IMR-90 (cell line): ENCODE results near the gene SIK2. TPM values are rescaled to one million over a fixed set of nuclear protein-coding genes. Genes with fewer than 3 reads are reported as not detected.

Experiments
- ATAC-seq: fragments of 200-7000 bp; cut with Tn5 transposase; 2 replicates; pipeline ENCODE4 v1.9.1; 2020; ENCODE audit warnings: low read depth, mild to moderate bottlenecking, moderate library complexity
- BruUV-seq: library from RNA; stranded (reverse); fragments of 400-500 nt; replicated peaks from 2 replicates; lab custom pipeline; 2021; lab: Mats Ljungman, UMichigan
- CTCF ChIA-PET: fragments of 300-600 bp; formaldehyde crosslinking; extraction: SDS; loops from one replicate; lab custom pipeline; 2021; ENCODE audit warnings: antibody characterized with exemption; lab: Yijun Ruan, JAX
- POLR2A ChIA-PET: fragments of 300-600 bp; sonication (Branson Sonifier 250); formaldehyde crosslinking; loops from one replicate; lab custom pipeline; 2022; ENCODE audit warnings: antibody characterized with exemption; ENCODE audit not compliant: unreplicated experiment; lab: Charles Lee
- DNase-seq: peaks from one replicate; pipeline ENCODE4 v3.0.0; 2013
- H2AFZ ChIP-seq: replicated peaks from 2 replicates; pipeline ENCODE3; 2013; ENCODE audit warnings: low read length, mild to moderate bottlenecking; ENCODE audit not compliant: poor library complexity
- H2AK5ac ChIP-seq: 2 replicates; pipeline ENCODE4 v1.6.1; 2013; ENCODE audit warnings: low read depth, low read length, inconsistent platforms
- H2AK9ac ChIP-seq: replicated peaks from 2 replicates; pipeline ENCODE3; 2013; ENCODE audit warnings: mild to moderate bottlenecking, low read depth, low read length, moderate library complexity; ENCODE audit not compliant: poor library complexity
- H2BK120ac ChIP-seq: 2 replicates; pipeline ENCODE4 v1.6.1; 2013; ENCODE audit warnings: low read depth, low read length, inconsistent platforms
- H2BK15ac ChIP-seq: 3 replicates; pipeline ENCODE4 v1.6.1; 2013; ENCODE audit warnings: low read depth, low read length, inconsistent platforms
- H2BK20ac ChIP-seq: 2 replicates; pipeline ENCODE4 v1.6.1; 2013; ENCODE audit warnings: low read depth, mild to moderate bottlenecking, inconsistent platforms, low read length, moderate library complexity
- H2BK5ac ChIP-seq: 2 replicates; pipeline ENCODE4 v1.6.1; 2013; ENCODE audit warnings: mild to moderate bottlenecking, low read depth, low read length, inconsistent platforms; ENCODE audit not compliant: poor library complexity, severe bottlenecking
- H3K14ac ChIP-seq: replicated peaks from 2 replicates; pipeline ENCODE4 v1.6.1; 2013; ENCODE audit warnings: low read depth, low read length, inconsistent platforms
- H3K18ac ChIP-seq: 2 replicates; pipeline ENCODE4 v1.6.1; 2013; ENCODE audit warnings: low read depth, low read length, control low read depth
- H3K23ac ChIP-seq: 2 replicates; pipeline ENCODE4 v1.6.1; 2013; ENCODE audit warnings: low read depth, low read length, inconsistent platforms
- H3K27ac ChIP-seq: 2 replicates; pipeline ENCODE4 v1.5.1; 2013; ENCODE audit warnings: mild to moderate bottlenecking, control low read depth, low read length; ENCODE audit not compliant: insufficient read depth
- H3K27me3 ChIP-seq: 2 replicates; pipeline ENCODE4 v1.6.1; 2013; ENCODE audit warnings: low read length; ENCODE audit not compliant: control insufficient read depth, insufficient read depth
- H3K36me3 ChIP-seq: 2 replicates; pipeline ENCODE4 v1.6.1; 2013; ENCODE audit warnings: low read length, mixed read lengths; ENCODE audit not compliant: control insufficient read depth, insufficient read depth
- H3K4ac ChIP-seq: 2 replicates; pipeline ENCODE4 v1.6.1; 2013; ENCODE audit warnings: low read depth, low read length, inconsistent platforms
- H3K4me1 ChIP-seq: 2 replicates; pipeline ENCODE4 v1.6.1; 2013; ENCODE audit warnings: low read length, mixed read lengths; ENCODE audit not compliant: control insufficient read depth, insufficient read depth
- H3K4me2 ChIP-seq: 2 replicates; pipeline ENCODE4 v1.6.1; 2013; ENCODE audit warnings: low read depth, mild to moderate bottlenecking, control low read depth, low read length, moderate library complexity
- H3K4me3 ChIP-seq: 2 replicates; pipeline ENCODE4 v1.5.1; 2013; ENCODE audit warnings: low read depth, mild to moderate bottlenecking, control low read depth, low read length, moderate library complexity; ENCODE audit not compliant: insufficient read depth
- H3K56ac ChIP-seq: 2 replicates; pipeline ENCODE4 v1.6.1; 2013; ENCODE audit warnings: low read length, inconsistent platforms; ENCODE audit not compliant: insufficient read depth; ENCODE audit errors: extremely low read depth
- H3K79me1 ChIP-seq, 2 experiments: 2 replicates each; pipeline ENCODE4 v1.6.1; 2013; ENCODE audit warnings: low read length in 2 of 2, inconsistent platforms in 1 of 2, low read depth in 1 of 2
- H3K9ac ChIP-seq: 2 replicates; pipeline ENCODE4 v1.6.1; 2013; ENCODE audit warnings: low read depth, low read length, control low read depth
- H3K9me1 ChIP-seq: 2 replicates; pipeline ENCODE4 v1.6.1; 2013; ENCODE audit warnings: low read length, inconsistent platforms; ENCODE audit not compliant: insufficient read depth
- H3K9me3 ChIP-seq: 2 replicates; pipeline ENCODE4 v1.6.1; 2013; ENCODE audit warnings: low read length; ENCODE audit not compliant: control insufficient read depth, insufficient read depth
- H4K20me1 ChIP-seq: 2 replicates; pipeline ENCODE4 v1.6.1; 2013; ENCODE audit warnings: low read length, inconsistent platforms; ENCODE audit not compliant: insufficient read depth
- H4K5ac ChIP-seq: 2 replicates; pipeline ENCODE4 v1.6.1; 2013; ENCODE audit warnings: mild to moderate bottlenecking, low read depth, low read length, control low read depth
- H4K8ac ChIP-seq, 2 experiments: 2 replicates each; pipeline ENCODE4 v1.6.1; 2013; ENCODE audit warnings: low read depth in 2 of 2, low read length in 2 of 2, control low read depth in 1 of 2, inconsistent platforms in 1 of 2
- H4K91ac ChIP-seq: 2 replicates; pipeline ENCODE4 v1.6.1; 2013; ENCODE audit warnings: low read depth, low read length, inconsistent platforms; ENCODE audit not compliant: insufficient read depth
- USF2 ChIP-seq: fragments of 150-350 bp; IDR thresholded peaks from 2 replicates; pipeline ENCODE4 v1.6.1; 2017; ENCODE audit warnings: mild to moderate bottlenecking, antibody characterized with exemption, low read length, low read depth
- WGBS, 2 experiments: methylation state at CpG; one replicate each; pipeline versions ENCODE4 v1.1.5 to v1.1.7; 2013; ENCODE audit warnings: missing lambda C conversion rate in 2 of 2; ENCODE audit not compliant: insufficient read length in 1 of 2; ENCODE audit errors: extremely low coverage in 2 of 2; 5-methylcytosine and 5-hydroxymethylcytosine counted together
- dilution Hi-C: fragments of 300-500 bp; cut with HindIII; formaldehyde crosslinking; loops from one replicate; pipeline ENCODE4 v1.14.3; 2018; ENCODE audit warnings: low sequenced_read_pairs; ENCODE audit not compliant: unreplicated experiment
- in situ Hi-C: fragments of 300-500 bp; cut with MboI; formaldehyde crosslinking; loops from 3 replicates; pipeline ENCODE4 v1.14.3; 2019; ENCODE audit warnings: low sequenced_read_pairs, inconsistent platforms, mixed read lengths
- intact Hi-C: fragments of 100-400 bp; cut with micrococcal nuclease; formaldehyde crosslinking; loops from 2 replicates; pipeline ENCODE4 v1.10.0; 2022
- polyA plus RNA-seq, 3 experiments: library from polyadenylated mRNA; depleted of rRNA; stranded (reverse); fragments of >200 nt; gene quantifications; 2 replicates each; pipeline ENCODE4 v1.2.3, GENCODE V29; 2012; ENCODE audit warnings: low replicate concordance in 1 of 3
- total RNA-seq: library from RNA; depleted of rRNA; stranded (reverse); fragments of >200 nt; gene quantifications from 2 replicates; pipeline ENCODE4 v1.2.3, GENCODE V29; 2012

The SIK2 gene
- total and polyA plus RNA-seq, 2 of the 4 experiments (the other 2 are of a cell fraction): 7.9 to 10.4 TPM

GRCh38 chr11:111639226-111639925 lies 37.1 kb downstream of the SIK2 start:
- Histone ChIP-seq H2AK5ac (no peak overlapping the region), H3K9me1 (peaks cover 3% of the 10 kb centered on the region), H3K9ac (no peak overlapping the region), H2AFZ (no peak overlapping the region), H3K4me1 (peaks cover 2% of the 10 kb centered on the region), H2BK20ac (no peak overlapping the region), H4K8ac (no peak overlapping the region), H3K23ac (no peak overlapping the region), H3K36me3 (peaks cover 5% of the 10 kb centered on the region; the same call in 1 of the 2 replicates), H4K91ac (no peak overlapping the region), H3K18ac (no peak overlapping the region), H3K27me3 (no peaks in the 10 kb centered on the region), H2BK120ac (no peak overlapping the region), H2AK9ac (no peak overlapping the region), H3K79me1 (peaks cover 31 to 52% of the 10 kb centered on the region in 2 experiments), H3K27ac (no peak overlapping the region), H3K56ac (no peak overlapping the region), H3K9me3 (no peaks in the 10 kb centered on the region), H4K5ac (no peak overlapping the region), H3K4ac (no peak overlapping the region), H4K20me1 (peaks cover 7% of the 10 kb centered on the region; the same call in 1 of the 2 replicates), H3K14ac (no peak overlapping the region; the same call in 1 of the 2 replicates), H2BK15ac (no peak overlapping the region), H2BK5ac (no peak overlapping the region), H3K4me3 (no peak overlapping the region), H3K4me2 (no peak overlapping the region)
- ATAC-seq (no peak), DNase-seq (no peak)
- CTCF ChIA-PET: no interaction called here
- no TSS peak for BruUV-seq
- dilution Hi-C loops (no loop called here), intact Hi-C loops (no loop called here), in situ Hi-C loops (no loop called here)
- POLR2A ChIA-PET: no interaction called here
- no CpG with 5 or more reads among the region's 1 CpG for WGBS, 2 experiments
- no peak for TF ChIP-seq USF2
